Measurements from ENCODE around the gene TP53I13.

TP53I13 gene

GRCh38 chr17:29567554-29568330 is 759 bp upstream of the TP53I13 start:
- DNase-seq: peak; percentile 54

DNA sequence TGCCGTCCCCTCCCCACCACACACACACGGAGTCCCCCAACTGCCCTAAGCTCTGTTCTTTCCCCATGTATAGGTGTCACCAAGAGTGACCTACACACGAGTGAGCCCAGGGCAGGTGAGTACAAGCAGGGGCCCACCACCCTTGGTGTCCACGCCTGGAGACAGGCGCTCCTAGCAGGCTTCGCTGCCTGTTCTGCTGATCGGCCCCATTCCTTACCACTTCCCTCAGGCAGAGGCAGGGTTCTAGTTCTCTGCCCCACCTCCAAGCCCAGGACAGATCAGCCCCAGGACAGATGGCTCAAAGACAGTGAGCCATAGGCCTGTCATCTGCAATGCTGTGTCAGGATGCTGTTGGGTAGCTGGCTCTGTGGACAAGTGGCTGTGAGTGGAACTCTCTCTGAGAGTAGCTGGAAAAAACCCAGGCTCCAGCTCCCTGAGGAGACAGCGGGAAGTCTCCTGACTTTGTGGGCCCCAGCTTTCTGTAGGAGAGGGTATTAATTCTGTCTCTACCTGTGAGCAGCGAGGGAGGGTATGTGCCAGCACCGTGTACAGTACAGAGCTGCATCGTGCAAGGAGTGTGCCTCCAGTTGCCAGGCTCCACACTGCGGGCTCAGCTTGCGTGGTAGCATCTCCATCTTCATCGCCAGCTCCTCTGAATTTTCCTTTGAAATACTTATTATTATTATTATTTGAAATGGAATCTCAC is 897 bp downstream of the TP53I13 start:
- no peak for DNase-seq

GRCh38 chr17:29570521-29570920 is 2.0 kb downstream of the TP53I13 start:
- no peak for DNase-seq

DNA sequence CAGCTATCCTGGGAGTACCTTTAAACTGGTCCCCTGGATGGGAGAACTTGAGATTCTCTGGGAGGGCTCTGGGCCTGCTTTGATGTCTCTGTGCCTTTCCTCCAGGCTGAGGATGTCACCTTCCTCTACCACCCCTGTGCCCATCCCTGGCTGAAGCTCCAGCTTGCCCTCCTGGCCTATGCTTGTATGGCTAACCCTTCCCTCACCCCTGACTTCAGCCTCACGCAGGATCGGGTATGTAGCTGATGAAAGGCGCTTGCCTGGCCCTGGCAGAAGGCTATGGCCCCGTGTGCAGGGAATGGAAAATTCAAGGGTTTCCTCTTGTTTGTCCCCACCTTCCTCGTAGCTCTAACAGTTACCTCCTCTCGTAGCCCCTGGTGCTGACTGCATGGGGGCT is 3.0 kb downstream of the TP53I13 start:
- DNase-seq: no peak

DNA sequence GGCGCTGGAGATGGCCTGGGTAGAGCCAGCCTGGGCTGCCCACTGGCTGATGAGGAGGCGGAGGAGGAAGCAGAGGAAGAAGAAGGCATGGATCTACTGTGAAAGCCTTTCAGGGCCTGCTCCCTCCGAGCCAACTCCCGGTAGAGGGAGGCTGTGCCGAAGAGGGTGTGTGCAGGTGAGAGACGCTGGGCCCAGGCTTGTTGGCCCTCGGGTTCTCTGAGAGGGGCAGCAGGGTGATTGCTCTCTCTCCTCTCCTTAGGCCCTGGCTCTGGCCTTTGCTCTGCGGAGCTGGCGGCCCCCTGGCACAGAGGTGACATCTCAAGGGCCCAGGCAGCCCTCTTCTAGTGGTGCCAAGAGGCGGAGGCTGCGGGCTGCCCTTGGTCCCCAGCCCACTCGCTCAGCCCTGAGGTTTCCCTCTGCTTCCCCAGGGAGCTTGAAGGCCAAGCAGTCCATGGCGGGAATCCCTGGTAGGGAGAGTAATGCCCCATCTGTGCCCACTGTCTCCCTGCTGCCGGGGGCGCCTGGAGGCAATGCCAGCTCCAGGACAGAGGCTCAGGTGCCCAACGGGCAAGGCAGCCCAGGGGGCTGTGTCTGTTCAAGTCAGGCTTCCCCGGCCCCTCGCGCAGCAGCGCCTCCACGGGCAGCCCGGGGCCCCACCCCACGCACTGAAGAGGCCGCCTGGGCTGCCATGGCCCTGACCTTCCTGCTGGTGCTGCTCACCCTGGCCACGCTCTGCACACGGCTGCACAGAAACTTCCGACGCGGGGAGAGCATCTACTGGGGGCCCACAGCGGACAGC is 3.6 kb downstream of the TP53I13 start:
- no peak for DNase-seq

DNA sequence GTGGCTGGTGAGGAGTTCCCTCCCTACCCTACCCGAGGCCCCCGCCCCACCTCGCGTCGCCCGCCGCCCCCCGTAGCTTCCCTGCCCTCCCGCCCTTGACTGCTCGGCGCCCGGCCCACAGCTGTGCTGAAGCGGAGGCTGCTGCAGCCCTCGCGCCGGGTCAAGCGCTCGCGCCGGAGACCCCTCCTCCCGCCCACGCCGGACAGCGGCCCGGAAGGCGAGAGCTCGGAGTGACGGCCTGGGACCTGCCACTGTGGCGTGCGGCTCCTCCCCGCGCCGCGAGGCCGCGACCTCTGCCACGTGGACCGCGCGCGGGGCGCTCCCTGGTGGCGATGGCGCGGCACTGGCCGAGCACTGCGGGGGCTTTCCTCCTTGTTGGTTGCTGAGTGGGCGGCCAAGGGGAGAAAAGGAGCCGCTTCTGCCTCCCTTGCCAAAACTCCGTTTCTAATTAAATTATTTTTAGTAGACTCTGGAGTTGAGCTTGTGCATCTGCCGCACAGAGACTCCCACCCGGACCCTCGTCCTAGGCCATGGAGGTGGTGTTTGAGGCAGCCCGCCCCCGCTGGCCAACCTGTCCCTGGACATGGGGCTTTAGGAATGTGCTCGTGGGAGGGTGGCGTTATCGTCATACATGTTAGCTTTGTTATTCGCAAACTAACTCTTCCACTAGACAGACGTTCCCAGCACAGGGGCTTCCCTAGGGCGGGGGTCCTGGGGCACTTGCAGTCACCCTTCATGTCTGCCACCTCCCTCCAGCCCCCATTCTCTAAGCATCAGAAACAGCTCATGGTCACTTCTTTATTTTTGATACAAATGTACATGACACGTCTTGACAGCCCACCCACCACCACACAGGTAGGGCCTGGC is 4.4 kb downstream of the TP53I13 start:
- peak; percentile 62 for DNase-seq

- DNase-seq: no peak
Measured at GRCh38 chr17:29573558-29573869, 5.0 kb downstream of the TP53I13 start.

- no peak for DNase-seq
Measured at GRCh38 chr17:29573871-29574731, 5.6 kb downstream of the TP53I13 start.

DNA sequence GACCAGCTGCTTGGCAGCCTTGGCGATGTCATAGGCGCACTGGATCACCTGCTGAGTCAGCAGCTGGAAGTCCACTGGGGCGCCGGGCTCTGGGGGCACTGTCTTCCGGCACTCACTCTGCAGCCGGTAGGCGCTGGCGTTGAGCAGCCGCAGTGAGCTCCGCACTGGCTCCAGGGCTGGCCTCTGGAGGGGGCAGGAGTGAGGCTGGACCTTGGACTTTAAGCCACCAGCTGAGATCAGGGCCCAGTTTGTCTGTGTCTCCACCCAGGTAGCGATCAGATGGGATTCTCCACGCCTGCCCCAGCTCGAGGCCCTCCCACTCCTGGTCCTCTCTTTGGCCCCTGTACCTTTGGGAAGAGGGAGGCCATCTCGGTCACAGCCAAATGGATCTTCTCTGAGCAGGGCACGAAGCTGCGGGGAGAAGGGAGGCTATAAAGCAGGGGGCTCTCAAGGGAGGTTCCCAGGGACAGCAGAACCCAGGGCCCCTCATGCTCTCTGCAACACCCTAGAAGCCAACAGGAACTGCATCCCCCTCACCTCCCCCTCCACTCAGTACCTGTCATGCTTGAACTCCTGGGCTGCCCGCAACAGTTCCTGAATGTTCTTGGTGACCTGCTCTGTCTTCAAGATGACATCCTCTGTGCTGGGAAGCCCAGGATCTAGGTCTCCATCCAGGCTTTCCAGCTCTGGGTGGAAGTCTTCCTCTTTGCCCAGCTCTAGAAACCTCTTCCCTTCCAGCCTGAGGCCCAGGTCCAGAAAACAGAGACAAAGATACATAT is 6.4 kb downstream of the TP53I13 start:
- DNase-seq: no peak

DNA sequence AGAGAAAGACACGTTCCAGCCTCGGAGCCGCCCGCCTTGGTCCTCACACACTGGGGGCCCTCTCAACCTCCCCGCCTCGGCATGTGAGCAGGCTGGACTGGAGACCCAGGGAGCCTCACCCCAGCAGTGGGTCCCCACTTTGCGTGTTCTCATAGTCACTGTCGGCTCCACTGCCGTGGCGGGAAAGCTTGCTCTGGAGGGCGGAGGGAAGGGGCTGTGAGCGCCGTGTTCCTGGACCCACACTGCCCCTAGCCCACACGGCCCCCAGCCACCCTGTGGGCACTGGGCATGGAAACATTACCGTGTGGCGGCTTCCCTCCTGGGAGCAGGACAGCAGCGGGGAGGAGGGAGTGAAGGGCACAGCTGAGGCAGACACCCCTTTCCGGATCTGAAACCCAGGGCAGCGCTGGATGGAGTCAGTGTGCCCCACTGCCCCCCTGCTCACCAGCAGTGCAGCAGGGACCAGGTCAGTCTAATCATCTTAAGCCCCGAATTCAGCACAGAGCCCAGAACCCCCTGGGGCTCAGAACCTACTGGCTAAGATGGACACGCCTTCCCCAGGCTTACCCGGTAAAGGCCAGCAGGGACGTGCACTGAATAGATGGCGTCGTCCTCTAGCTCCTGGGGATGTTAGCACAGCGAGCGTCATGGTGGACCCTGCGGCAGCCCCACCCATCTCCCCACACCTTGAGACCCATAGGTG is 7.2 kb downstream of the TP53I13 start:
- DNase-seq: no peak

GRCh38 chr17:29576214-29577000 is 7.9 kb downstream of the TP53I13 start:
- DNase-seq: no peak

GRCh38 chr17:29577001-29577370 is 8.5 kb downstream of the TP53I13 start:
- no peak for DNase-seq

DNA sequence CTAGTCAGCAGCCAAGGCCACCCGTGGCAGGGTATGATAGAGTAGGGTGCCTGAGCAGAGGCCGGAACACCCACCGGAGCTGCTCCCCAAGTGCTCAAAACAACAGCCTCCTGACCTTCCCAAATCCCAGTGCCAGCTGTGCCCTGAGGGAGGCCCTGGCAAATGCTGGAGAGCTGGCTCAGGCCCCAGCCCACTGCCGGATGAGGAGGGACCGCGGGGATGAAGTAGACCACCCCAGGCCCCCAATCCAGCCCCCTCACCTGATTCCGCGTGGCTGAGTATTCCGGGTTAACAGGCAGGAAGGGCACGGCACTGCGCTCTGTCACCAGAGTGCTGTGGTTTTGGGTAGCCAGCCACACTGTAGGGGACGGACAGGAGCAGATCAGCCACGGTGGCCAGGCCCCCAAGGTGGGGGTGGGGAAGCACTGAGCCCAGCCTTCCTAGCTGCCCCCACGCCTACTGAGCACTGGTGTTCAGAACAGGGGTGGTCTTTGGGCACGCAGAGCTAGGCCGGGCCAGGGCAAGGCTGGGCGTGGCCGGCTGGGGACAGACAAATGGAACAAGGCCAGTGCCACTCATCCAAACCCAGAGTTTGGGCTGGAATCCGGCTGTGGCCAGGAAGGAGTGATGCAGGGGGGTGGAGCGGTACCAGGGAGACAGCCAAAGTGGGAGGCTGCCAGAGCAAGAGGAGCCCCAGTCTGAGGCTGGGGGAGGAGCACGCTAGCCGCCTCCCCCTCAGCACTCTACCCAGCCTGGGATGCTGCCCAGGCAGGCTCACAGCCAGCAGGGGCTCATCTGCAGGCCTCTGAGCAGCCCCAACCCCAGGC is 9.1 kb downstream of the TP53I13 start:
- DNase-seq: no peak

GRCh38 chr17:29578626-29579485 is 10.4 kb downstream of the TP53I13 start:
- no peak for DNase-seq

DNA sequence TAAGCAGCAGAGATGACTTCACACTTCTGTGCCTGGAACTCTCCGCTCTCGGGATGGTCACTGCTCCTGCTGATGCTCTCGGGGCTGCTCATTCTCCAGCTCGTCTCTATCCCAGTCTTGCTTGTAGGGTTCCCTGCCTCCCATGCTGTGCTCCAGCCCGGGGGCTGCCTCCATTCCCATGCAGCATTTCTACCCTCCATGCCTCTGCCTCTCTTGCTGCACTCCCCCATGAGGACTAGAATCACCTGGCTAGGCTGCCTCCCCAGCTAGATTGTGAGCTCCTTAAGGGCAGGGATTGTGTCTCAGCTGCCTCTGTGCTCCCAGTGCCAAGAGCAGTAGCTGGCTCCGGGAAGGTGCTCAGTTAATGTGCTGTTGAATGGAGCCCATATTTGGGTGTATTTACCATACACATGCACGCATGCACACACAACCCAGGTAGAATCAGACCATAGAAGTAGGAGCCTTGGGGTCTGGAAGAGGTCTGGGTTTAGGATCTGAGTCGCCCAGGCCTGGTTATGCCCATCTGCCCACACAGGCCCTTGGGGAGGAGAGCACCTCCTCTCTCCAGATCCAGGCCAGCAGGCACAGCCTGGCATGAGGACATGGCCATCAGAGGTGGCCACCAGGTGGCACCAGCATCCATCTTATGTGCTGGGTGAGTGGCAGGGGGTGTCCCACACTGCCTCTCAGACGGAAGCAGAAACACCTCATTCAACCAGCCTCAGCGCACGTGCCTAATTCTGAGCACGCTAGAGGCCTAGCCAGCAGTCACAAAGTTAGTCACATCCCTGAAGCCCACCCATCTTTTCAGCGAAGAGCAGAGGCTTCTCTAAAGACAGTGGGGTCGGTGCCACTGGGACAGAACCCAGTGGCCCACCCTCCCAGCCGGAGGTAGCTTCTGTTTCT is 11.6 kb downstream of the TP53I13 start:
- DNase-seq: peak; percentile 84

GRCh38 chr17:29581583-29582253 is 13.2 kb downstream of the TP53I13 start:
- DNase-seq: no peak

Data from inflammatory macrophage treated with lipopolysaccharide for 4 hours (primary cell).